LoVo (cell line): Measurements from ENCODE around the gene HOXA10.

ENCODE experiments used
- DNase-seq: peaks from one replicate; pipeline ENCODE4 v3.0.0-alpha.2; 2016; ENCODE audit warnings: low spot score

HOXA10 gene

GRCh38 chr7:27179030-27179429 lies 4.9 kb upstream of the HOXA10 start:
- DNase-seq: no peak

- DNase-seq: no peak
These were observed 4.2 kb upstream of the HOXA10 start for GRCh38 chr7:27178366-27178765.

GRCh38 chr7:27177795-27178320 lies 3.7 kb upstream of the HOXA10 start:
- DNase-seq: no peak

- DNase-seq: no peak
These were observed 3.1 kb upstream of the HOXA10 start for GRCh38 chr7:27176962-27177794.

GRCh38 chr7:27176524-27176845 lies 2.4 kb upstream of the HOXA10 start:
- DNase-seq: no peak

GRCh38 chr7:27175626-27176523 lies 1.8 kb upstream of the HOXA10 start:
- no peak for DNase-seq

- peak; percentile 90 for DNase-seq
These were observed 930 bp upstream of the HOXA10 start for GRCh38 chr7:27174874-27175625.

GRCh38 chr7:27173511-27173955 lies 587 bp downstream of the HOXA10 start:
- DNase-seq: no peak

GRCh38 chr7:27172823-27173510 lies 1.2 kb downstream of the HOXA10 start:
- no peak for DNase-seq

GRCh38 chr7:27172315-27172774 lies 1.8 kb downstream of the HOXA10 start:
- DNase-seq: no peak

GRCh38 chr7:27171637-27172314 lies 2.3 kb downstream of the HOXA10 start:
- DNase-seq: no peak

- no peak for DNase-seq
These were observed 2.8 kb downstream of the HOXA10 start for GRCh38 chr7:27171325-27171636.

GRCh38 chr7:27170426-27171324 lies 3.4 kb downstream of the HOXA10 start:
- DNase-seq: peak; percentile 18

GRCh38 chr7:27169658-27170425 lies 4.3 kb downstream of the HOXA10 start:
- DNase-seq: peak; percentile 58

GRCh38 chr7:27168265-27168947 lies 5.7 kb downstream of the HOXA10 start:
- peak; percentile 79 for DNase-seq

GRCh38 chr7:27167916-27168264 lies 6.2 kb downstream of the HOXA10 start:
- DNase-seq: peak; percentile 27

GRCh38 chr7:27166531-27167505 lies 7.3 kb downstream of the HOXA10 start:
- DNase-seq: peak; percentile 82
